GM10847 (cell line): ENCODE data around the gene SEPTIN3.

Experiments used
- POLR2A ChIP-seq: IDR thresholded peaks from 2 replicates; pipeline ENCODE4 v1.6.1; 2011; ENCODE audit not compliant: insufficient read length; ENCODE audit errors: extremely low read depth

SEPTIN3 gene

GRCh38 chr22:41969110-41969646, at the start of gene SEPTIN3:
SEPTIN3 (plus strand) TSS chr22:41969443; CDS start chr22:41971493, 2,050 bp downstream.
- no peak for TF ChIP-seq POLR2A

GRCh38 chr22:41920271-41920976, 48.8 kb upstream of the SEPTIN3 start:
- TF ChIP-seq POLR2A = no peak

- TF ChIP-seq POLR2A = no peak
Measured at GRCh38 chr22:41922328-41922727, 46.9 kb upstream of the SEPTIN3 start.

- no peak for TF ChIP-seq POLR2A
Measured at GRCh38 chr22:41922940-41923594, 46.2 kb upstream of the SEPTIN3 start.

GRCh38 chr22:41923595-41924276, 45.5 kb upstream of the SEPTIN3 start:
- TF ChIP-seq POLR2A = no peak

GRCh38 chr22:41925783-41926460, 43.3 kb upstream of the SEPTIN3 start:
- TF ChIP-seq POLR2A = peak; percentile 27

GRCh38 chr22:41927813-41928212, 41.4 kb upstream of the SEPTIN3 start:
- no peak for TF ChIP-seq POLR2A

GRCh38 chr22:41928593-41929417, 40.4 kb upstream of the SEPTIN3 start:
- no peak for TF ChIP-seq POLR2A

GRCh38 chr22:41929418-41929810, 39.8 kb upstream of the SEPTIN3 start:
- no peak for TF ChIP-seq POLR2A

GRCh38 chr22:41931701-41932269, 37.5 kb upstream of the SEPTIN3 start:
- TF ChIP-seq POLR2A = peak; percentile 21

- no peak for TF ChIP-seq POLR2A
Measured at GRCh38 chr22:41932353-41932752, 36.9 kb upstream of the SEPTIN3 start.

- TF ChIP-seq POLR2A = no peak
Measured at GRCh38 chr22:41933411-41934177, 35.6 kb upstream of the SEPTIN3 start.

- TF ChIP-seq POLR2A = no peak
Measured at GRCh38 chr22:41934284-41935014, 34.8 kb upstream of the SEPTIN3 start.
